OCI-LY1 (cell line): ENCODE results near the gene CCDC51.

Experiments
- H2AFZ ChIP-seq: fragments of 200-600 bp; sonication (generic), shearing (Covaris generic); 2 replicates; pipeline ENCODE4 v1.6.0; 2014; ENCODE audit warnings: antibody characterized with exemption, mild to moderate bottlenecking, low read length
- H3F3A ChIP-seq: fragments of 200-600 bp; sonication (generic), shearing (Covaris generic); 2 replicates; pipeline ENCODE4 v1.6.0; 2014; ENCODE audit warnings: mild to moderate bottlenecking, antibody characterized with exemption, low read length, moderate library complexity; ENCODE audit not compliant: insufficient read depth
- H3K27ac ChIP-seq: fragments of 200-600 bp; sonication (generic); 2 replicates; pipeline ENCODE4 v1.5.1; 2014; ENCODE audit warnings: low read length, mixed run types, mild to moderate bottlenecking, low read depth; ENCODE audit not compliant: poor library complexity, severe bottlenecking
- H3K27me3 ChIP-seq: fragments of 200-600 bp; sonication (generic); 2 replicates; pipeline ENCODE4 v1.6.0; 2014; ENCODE audit warnings: antibody characterized with exemption, mild to moderate bottlenecking, low read length, moderate library complexity; ENCODE audit not compliant: insufficient read depth
- H3K36me3 ChIP-seq: fragments of 200-600 bp; sonication (generic); 2 replicates; pipeline ENCODE4 v1.6.1; 2014; ENCODE audit warnings: mild to moderate bottlenecking, antibody characterized with exemption, low read length, moderate library complexity, mixed read lengths; ENCODE audit not compliant: insufficient read depth
- H3K4me1 ChIP-seq: fragments of 200-600 bp; sonication (generic); 2 replicates; pipeline ENCODE4 v1.5.1; 2014; ENCODE audit warnings: mild to moderate bottlenecking, low read length, moderate library complexity; ENCODE audit not compliant: insufficient read depth, severe bottlenecking
- H3K4me2 ChIP-seq: fragments of 200-600 bp; sonication (generic), shearing (Covaris generic); 2 replicates; pipeline ENCODE4 v1.6.1; 2014; ENCODE audit warnings: low read length
- H3K4me3 ChIP-seq: fragments of 200-600 bp; sonication (generic); 2 replicates; pipeline ENCODE4 v1.5.1; 2014; ENCODE audit warnings: low read length, low read depth, mild to moderate bottlenecking, mixed read lengths; ENCODE audit not compliant: poor library complexity, severe bottlenecking
- H3K79me2 ChIP-seq: fragments of 200-600 bp; shearing (Covaris generic); 2 replicates; pipeline ENCODE4 v1.6.1; 2016; ENCODE audit warnings: mixed run types, low read length, mixed read lengths; ENCODE audit not compliant: insufficient read depth
- H3K9ac ChIP-seq: fragments of 200-600 bp; sonication (generic), shearing (Covaris generic); 2 replicates; pipeline ENCODE4 v1.6.1; 2014; ENCODE audit warnings: mild to moderate bottlenecking, low read length, mixed read lengths
- H3K9me2 ChIP-seq: fragments of 200-600 bp; sonication (generic), shearing (Covaris generic); 2 replicates; pipeline ENCODE4 v1.6.1; 2014; ENCODE audit warnings: low read depth, mild to moderate bottlenecking, low read length, mixed read lengths
- H3K9me3 ChIP-seq: fragments of 200-600 bp; shearing (Covaris generic); 2 replicates; pipeline ENCODE4 v1.6.1; 2014; ENCODE audit warnings: low read length, mixed read lengths
- H4K20me1 ChIP-seq: fragments of 200-600 bp; sonication (generic), shearing (Covaris generic); 2 replicates; pipeline ENCODE4 v1.6.0; 2016; ENCODE audit warnings: mild to moderate bottlenecking, low read length; ENCODE audit not compliant: insufficient read depth
- EZH2 ChIP-seq: fragments of 200-600 bp; sonication (generic), shearing (Covaris generic); IDR thresholded peaks from 2 replicates; pipeline ENCODE4 v1.8.0; 2017; ENCODE audit warnings: borderline replicate concordance, mixed run types, mild to moderate bottlenecking, antibody characterized with exemption, low read length, moderate library complexity, mixed read lengths
- TF ChIP-seq, protein P1 (sequence below): fragments of 200-600 bp; sonication (generic), shearing (Covaris generic); IDR thresholded peaks from 2 replicates; pipeline ENCODE4 v1.5.1; 2017; ENCODE audit warnings: mild to moderate bottlenecking, antibody characterized with exemption, low read length, moderate library complexity, mixed read lengths

The CCDC51 gene

GRCh38 chr3:48425281-48425812, 14.6 kb downstream of the CCDC51 start:
- Histone ChIP-seq H3K9ac (no peak overlapping the region), H3K27me3 (no peaks in the 10 kb centered on the region; the same call in 1 of the 2 replicates), H3K4me1 (peaks cover 11% of the 10 kb centered on the region), H3K9me3 (no peaks in the 10 kb centered on the region), H3K4me2 (no peak overlapping the region), H3K4me3 (no peak overlapping the region), H3K36me3 (no peaks in the 10 kb centered on the region), H2AFZ (no peak overlapping the region), H3K9me2 (no peaks in the 10 kb centered on the region), H4K20me1 (no peaks in the 10 kb centered on the region), H3F3A (no peaks in the 10 kb centered on the region), H3K27ac (no peak overlapping the region), H3K79me2 (no peaks in the 10 kb centered on the region)
- TF ChIP-seq EZH2 = no peak
- TF ChIP-seq, protein P1, sequence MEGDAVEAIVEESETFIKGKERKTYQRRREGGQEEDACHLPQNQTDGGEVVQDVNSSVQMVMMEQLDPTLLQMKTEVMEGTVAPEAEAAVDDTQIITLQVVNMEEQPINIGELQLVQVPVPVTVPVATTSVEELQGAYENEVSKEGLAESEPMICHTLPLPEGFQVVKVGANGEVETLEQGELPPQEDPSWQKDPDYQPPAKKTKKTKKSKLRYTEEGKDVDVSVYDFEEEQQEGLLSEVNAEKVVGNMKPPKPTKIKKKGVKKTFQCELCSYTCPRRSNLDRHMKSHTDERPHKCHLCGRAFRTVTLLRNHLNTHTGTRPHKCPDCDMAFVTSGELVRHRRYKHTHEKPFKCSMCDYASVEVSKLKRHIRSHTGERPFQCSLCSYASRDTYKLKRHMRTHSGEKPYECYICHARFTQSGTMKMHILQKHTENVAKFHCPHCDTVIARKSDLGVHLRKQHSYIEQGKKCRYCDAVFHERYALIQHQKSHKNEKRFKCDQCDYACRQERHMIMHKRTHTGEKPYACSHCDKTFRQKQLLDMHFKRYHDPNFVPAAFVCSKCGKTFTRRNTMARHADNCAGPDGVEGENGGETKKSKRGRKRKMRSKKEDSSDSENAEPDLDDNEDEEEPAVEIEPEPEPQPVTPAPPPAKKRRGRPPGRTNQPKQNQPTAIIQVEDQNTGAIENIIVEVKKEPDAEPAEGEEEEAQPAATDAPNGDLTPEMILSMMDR = no peak

- Histone ChIP-seq H3K4me1 (peaks cover 4% of the 10 kb centered on the region), H3K79me2 (no peaks in the 10 kb centered on the region), H3F3A (no peaks in the 10 kb centered on the region), H3K9me3 (no peaks in the 10 kb centered on the region), H4K20me1 (no peaks in the 10 kb centered on the region), H3K9me2 (no peaks in the 10 kb centered on the region), H3K27me3 (no peaks in the 10 kb centered on the region; the same call in 1 of the 2 replicates), H3K27ac (no peak overlapping the region), H3K36me3 (no peaks in the 10 kb centered on the region), H3K4me3 (no peak overlapping the region), H3K9ac (no peak overlapping the region), H3K4me2 (no peak overlapping the region), H2AFZ (no peak overlapping the region)
- TF ChIP-seq, protein P1 = no peak
- no peak for TF ChIP-seq EZH2
These were observed 15.8 kb downstream of the CCDC51 start for GRCh38 chr3:48423883-48424695.

DNA sequence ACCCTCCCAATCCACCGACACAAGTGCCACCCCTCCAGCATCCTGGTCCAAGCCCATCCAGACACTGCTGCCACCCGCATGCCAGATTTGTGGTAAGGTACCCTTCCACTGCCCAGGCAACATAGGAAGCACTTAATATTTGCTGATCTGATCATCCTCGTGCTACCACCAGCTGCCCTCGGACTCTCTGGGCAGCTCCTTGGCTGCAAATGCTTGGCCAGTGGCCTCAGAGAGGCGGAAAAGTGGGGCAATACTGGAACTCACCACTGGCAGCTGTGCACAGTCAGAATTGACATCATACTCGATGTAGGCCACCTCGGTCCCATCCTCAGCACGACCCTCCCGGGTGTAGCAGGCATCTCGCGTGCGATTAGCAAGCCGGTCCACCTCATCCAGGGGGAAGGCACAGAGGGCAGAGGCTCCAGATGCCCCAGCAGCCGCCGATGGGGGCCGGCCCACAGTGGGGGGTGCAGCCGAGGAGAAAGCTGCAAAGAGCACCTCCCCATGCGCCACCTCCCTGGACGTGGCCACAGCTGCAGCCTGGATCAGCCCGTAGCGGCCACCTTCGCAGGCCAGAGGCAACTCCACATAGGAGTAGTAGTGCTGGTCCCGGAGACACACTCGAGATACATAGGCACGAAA, 16.6 kb downstream of the CCDC51 start:
- no peak for TF ChIP-seq EZH2
- TF ChIP-seq, protein P1 = no peak
- H3K9me2 ChIP-seq = no peaks in the 10 kb centered on the region
- H3K27me3 ChIP-seq = no peaks in the 10 kb centered on the region; the same call in 1 of the 2 replicates
- H3K9ac ChIP-seq = no peak overlapping the region
- no peak overlapping the region for H2AFZ ChIP-seq
- H3K4me1 ChIP-seq = no peaks in the 10 kb centered on the region
- no peaks in the 10 kb centered on the region for H4K20me1 ChIP-seq
- no peak overlapping the region for H3K27ac ChIP-seq
- H3K4me3 ChIP-seq = no peak overlapping the region
- H3K36me3 ChIP-seq = no peaks in the 10 kb centered on the region
- H3K79me2 ChIP-seq = no peaks in the 10 kb centered on the region
- H3K9me3 ChIP-seq = no peaks in the 10 kb centered on the region
- H3K4me2 ChIP-seq = no peak overlapping the region
- H3F3A ChIP-seq = no peaks in the 10 kb centered on the region
